Panc1 (cell line): ENCODE results near the gene A2M.
A peak's percentile ranks its signal among the peaks of the same experiment; 100 is the strongest.

Experiments used
- POLR2AphosphoS5 ChIP-seq: IDR thresholded peaks from 2 replicates; pipeline ENCODE4 v1.6.1; 2012; ENCODE audit warnings: mild to moderate bottlenecking, low read depth, low read length, moderate library complexity
- SIN3A ChIP-seq: IDR thresholded peaks from 2 replicates; pipeline ENCODE4 v1.6.1; 2012; ENCODE audit warnings: low read depth, mild to moderate bottlenecking, low read length, moderate library complexity, borderline replicate concordance; ENCODE audit not compliant: insufficient read depth
- TCF7L2 ChIP-seq: IDR thresholded peaks from 2 replicates; pipeline ENCODE4 v1.6.1; 2011; ENCODE audit warnings: mild to moderate bottlenecking, low read depth, low read length, inconsistent platforms
- TF ChIP-seq, protein P1 (sequence below): fragments of 450-650 bp; IDR thresholded peaks from 2 replicates; pipeline ENCODE4 v1.5.1; 2017; ENCODE audit warnings: mild to moderate bottlenecking
- TF ChIP-seq, protein P2 (sequence below), 2 experiments: IDR thresholded peaks; 2 replicates each; pipeline ENCODE4 v1.6.1; 2011 to 2012; ENCODE audit warnings: low read depth in 2 of 2, control low read depth in 1 of 2, low read length in 1 of 2, mild to moderate bottlenecking in 1 of 2, moderate library complexity in 1 of 2; ENCODE audit not compliant: insufficient read depth in 1 of 2

DNA sequence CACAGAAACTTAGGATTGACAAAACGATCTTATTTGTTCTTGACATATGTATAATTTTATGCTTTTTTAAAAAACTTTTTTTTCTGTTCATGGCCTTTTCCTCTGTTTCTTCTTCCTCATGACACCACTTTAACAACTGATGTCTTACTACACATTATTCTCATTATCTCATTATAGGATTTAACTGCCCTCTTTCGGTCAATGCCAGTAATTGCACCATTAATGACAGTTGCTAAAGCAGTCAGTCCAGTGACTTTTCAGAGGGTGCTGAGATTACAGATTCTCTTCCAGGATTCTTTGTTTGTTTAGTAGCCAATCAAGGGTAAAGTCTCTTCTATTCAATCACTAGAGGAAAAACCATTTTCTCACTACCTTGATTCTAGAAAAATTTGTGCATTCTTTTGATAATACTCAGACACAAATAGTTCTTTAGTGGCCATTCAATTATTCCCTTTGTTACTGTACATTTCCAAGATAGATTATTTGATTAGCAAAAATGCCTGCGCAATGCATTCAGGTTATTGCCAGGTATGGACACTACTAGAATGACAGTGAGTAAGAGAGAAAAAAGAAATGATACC is 76.2 kb downstream of the A2M start:
- TF ChIP-seq, protein P1, sequence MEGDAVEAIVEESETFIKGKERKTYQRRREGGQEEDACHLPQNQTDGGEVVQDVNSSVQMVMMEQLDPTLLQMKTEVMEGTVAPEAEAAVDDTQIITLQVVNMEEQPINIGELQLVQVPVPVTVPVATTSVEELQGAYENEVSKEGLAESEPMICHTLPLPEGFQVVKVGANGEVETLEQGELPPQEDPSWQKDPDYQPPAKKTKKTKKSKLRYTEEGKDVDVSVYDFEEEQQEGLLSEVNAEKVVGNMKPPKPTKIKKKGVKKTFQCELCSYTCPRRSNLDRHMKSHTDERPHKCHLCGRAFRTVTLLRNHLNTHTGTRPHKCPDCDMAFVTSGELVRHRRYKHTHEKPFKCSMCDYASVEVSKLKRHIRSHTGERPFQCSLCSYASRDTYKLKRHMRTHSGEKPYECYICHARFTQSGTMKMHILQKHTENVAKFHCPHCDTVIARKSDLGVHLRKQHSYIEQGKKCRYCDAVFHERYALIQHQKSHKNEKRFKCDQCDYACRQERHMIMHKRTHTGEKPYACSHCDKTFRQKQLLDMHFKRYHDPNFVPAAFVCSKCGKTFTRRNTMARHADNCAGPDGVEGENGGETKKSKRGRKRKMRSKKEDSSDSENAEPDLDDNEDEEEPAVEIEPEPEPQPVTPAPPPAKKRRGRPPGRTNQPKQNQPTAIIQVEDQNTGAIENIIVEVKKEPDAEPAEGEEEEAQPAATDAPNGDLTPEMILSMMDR = peak; percentile 67; the same call in 1 of the 2 replicates
- no peak for TF ChIP-seq POLR2AphosphoS5
- no peak for TF ChIP-seq SIN3A
- TF ChIP-seq, protein P2, sequence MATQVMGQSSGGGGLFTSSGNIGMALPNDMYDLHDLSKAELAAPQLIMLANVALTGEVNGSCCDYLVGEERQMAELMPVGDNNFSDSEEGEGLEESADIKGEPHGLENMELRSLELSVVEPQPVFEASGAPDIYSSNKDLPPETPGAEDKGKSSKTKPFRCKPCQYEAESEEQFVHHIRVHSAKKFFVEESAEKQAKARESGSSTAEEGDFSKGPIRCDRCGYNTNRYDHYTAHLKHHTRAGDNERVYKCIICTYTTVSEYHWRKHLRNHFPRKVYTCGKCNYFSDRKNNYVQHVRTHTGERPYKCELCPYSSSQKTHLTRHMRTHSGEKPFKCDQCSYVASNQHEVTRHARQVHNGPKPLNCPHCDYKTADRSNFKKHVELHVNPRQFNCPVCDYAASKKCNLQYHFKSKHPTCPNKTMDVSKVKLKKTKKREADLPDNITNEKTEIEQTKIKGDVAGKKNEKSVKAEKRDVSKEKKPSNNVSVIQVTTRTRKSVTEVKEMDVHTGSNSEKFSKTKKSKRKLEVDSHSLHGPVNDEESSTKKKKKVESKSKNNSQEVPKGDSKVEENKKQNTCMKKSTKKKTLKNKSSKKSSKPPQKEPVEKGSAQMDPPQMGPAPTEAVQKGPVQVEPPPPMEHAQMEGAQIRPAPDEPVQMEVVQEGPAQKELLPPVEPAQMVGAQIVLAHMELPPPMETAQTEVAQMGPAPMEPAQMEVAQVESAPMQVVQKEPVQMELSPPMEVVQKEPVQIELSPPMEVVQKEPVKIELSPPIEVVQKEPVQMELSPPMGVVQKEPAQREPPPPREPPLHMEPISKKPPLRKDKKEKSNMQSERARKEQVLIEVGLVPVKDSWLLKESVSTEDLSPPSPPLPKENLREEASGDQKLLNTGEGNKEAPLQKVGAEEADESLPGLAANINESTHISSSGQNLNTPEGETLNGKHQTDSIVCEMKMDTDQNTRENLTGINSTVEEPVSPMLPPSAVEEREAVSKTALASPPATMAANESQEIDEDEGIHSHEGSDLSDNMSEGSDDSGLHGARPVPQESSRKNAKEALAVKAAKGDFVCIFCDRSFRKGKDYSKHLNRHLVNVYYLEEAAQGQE (IDR thresholded peaks at IDR 0.05; ENCODE audit: insufficient read depth in 1 of 2, low read depth in 2 of 2, low read length in 1 of 2) = no peak
- TF ChIP-seq TCF7L2 = no peak
